Measurements from ENCODE around the gene CDH7. TPM values are rescaled to one million over a fixed set of nuclear protein-coding genes. Genes with fewer than 3 reads are reported as not detected.

Gene CDH7
- total and polyA plus RNA-seq, 2 experiments from 2014 or later = 2.8 to 3.7 TPM

DNA sequence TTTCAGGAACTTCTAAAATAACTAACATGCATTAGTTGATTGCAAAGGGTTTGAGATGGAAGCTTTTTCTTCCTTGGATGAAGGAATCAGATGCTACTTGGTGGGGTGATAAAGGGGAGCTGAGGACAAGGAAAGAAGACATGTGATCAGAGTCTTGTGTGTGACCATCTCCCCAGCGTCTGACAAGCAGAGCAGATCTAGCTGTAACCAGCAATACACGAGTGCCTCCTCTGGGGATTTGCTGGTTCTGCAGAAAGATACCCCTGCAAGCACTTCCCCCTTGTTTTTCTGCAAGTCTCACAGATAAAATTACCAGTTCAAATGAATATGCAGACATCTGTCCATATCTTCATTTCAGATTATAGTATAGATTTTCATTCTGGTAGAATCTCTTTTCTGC, 2.7 kb downstream of the CDH7 start:
- no peaks in the 10 kb centered on the region for H3K9me2 ChIP-seq (replicated peaks; ENCODE audit: insufficient read depth)
- H4K20me1 ChIP-seq (ENCODE audit: insufficient read depth, poor library complexity, severe bottlenecking) = no peaks in the 10 kb centered on the region
- TF ChIP-seq EZH2 (IDR thresholded peaks at IDR 0.05; ENCODE audit: borderline replicate concordance) = no peak
- TF ChIP-seq, protein P1, sequence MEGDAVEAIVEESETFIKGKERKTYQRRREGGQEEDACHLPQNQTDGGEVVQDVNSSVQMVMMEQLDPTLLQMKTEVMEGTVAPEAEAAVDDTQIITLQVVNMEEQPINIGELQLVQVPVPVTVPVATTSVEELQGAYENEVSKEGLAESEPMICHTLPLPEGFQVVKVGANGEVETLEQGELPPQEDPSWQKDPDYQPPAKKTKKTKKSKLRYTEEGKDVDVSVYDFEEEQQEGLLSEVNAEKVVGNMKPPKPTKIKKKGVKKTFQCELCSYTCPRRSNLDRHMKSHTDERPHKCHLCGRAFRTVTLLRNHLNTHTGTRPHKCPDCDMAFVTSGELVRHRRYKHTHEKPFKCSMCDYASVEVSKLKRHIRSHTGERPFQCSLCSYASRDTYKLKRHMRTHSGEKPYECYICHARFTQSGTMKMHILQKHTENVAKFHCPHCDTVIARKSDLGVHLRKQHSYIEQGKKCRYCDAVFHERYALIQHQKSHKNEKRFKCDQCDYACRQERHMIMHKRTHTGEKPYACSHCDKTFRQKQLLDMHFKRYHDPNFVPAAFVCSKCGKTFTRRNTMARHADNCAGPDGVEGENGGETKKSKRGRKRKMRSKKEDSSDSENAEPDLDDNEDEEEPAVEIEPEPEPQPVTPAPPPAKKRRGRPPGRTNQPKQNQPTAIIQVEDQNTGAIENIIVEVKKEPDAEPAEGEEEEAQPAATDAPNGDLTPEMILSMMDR (IDR thresholded peaks at IDR 0.05; ENCODE audit: poor library complexity) = peak; percentile 59
- no peaks in the 10 kb centered on the region for H3K36me3 ChIP-seq (replicated peaks; ENCODE audit: insufficient read depth, low read depth)
- no peak overlapping the region for H3K27ac ChIP-seq
- 2% methylated on average over 2 of the region's 2 CpGs for WGBS (ENCODE audit: low lambda C conversion rate, missing lambda C conversion rate)
- H3K4me3 ChIP-seq = no peak overlapping the region
- peak; percentile 78 for DNase-seq (ENCODE audit: low spot score)
- H3K4me1 ChIP-seq (ENCODE audit: insufficient read depth) = no peaks in the 10 kb centered on the region
- H3K79me2 ChIP-seq = no peaks in the 10 kb centered on the region
- no peaks in the 10 kb centered on the region for H3K9me3 ChIP-seq (ENCODE audit: low read depth)
- no peak overlapping the region for H3K4me2 ChIP-seq
- peaks cover 19% of the 10 kb centered on the region for H3K27me3 ChIP-seq
- no peak overlapping the region for H2AFZ ChIP-seq

DNA sequence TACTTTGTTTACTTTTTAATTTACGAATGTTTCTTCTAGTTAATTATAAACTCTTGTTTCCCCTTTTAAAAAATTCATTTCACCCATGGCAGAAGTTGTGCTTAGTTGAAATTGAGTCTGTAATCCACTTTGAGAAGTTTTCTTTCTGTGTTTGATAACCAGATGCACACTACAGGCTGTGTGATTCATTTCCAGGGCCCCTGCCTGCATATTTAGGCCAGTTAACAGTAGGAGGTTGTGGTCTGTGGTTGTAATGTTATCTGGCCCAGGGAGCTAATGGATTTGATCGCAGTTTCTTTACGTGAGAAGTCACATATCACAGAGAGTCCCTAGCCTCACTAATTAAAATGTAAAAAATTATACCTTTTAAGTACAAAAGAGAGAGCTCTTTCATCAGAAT, 3.3 kb downstream of the CDH7 start:
- H3K9me3 ChIP-seq (ENCODE audit: low read depth) = no peaks in the 10 kb centered on the region
- no peak for DNase-seq (ENCODE audit: low spot score)
- peak overlapping the region; percentile 13 for H3K4me2 ChIP-seq
- H3K4me1 ChIP-seq (ENCODE audit: insufficient read depth) = no peaks in the 10 kb centered on the region
- H2AFZ ChIP-seq = no peak overlapping the region
- TF ChIP-seq, protein P1 (IDR thresholded peaks at IDR 0.05; ENCODE audit: poor library complexity) = no peak
- TF ChIP-seq EZH2phosphoT487 (IDR thresholded peaks at IDR 0.05; ENCODE audit: low read depth, severe bottlenecking, unreplicated experiment) (no peak), EZH2 (IDR thresholded peaks at IDR 0.05; ENCODE audit: borderline replicate concordance) (no peak)
- H3K79me2 ChIP-seq = no peaks in the 10 kb centered on the region
- no peaks in the 10 kb centered on the region for H3K9me2 ChIP-seq (replicated peaks; ENCODE audit: insufficient read depth)
- no peak overlapping the region for H3K27ac ChIP-seq
- H3K4me3 ChIP-seq = no peak overlapping the region
- no peaks in the 10 kb centered on the region for H4K20me1 ChIP-seq (ENCODE audit: insufficient read depth, poor library complexity, severe bottlenecking)
- peaks cover 16% of the 10 kb centered on the region for H3K27me3 ChIP-seq
- WGBS (ENCODE audit: low lambda C conversion rate, missing lambda C conversion rate) = 34% methylated on average over 3 of the region's 3 CpGs
- no peaks in the 10 kb centered on the region for H3K36me3 ChIP-seq (replicated peaks; ENCODE audit: insufficient read depth, low read depth)

GRCh38 chr18:65755616-65756015, 4.8 kb downstream of the CDH7 start:
- no peak overlapping the region for H3K27ac ChIP-seq
- H2AFZ ChIP-seq = no peak overlapping the region
- DNase-seq (ENCODE audit: low spot score) = no peak
- no peak overlapping the region for H3K4me2 ChIP-seq
- no peak overlapping the region for H3K4me3 ChIP-seq
- no peaks in the 10 kb centered on the region for H3K9me2 ChIP-seq (replicated peaks; ENCODE audit: insufficient read depth)
- no peaks in the 10 kb centered on the region for H3K79me2 ChIP-seq
- no peaks in the 10 kb centered on the region for H3K9me3 ChIP-seq (ENCODE audit: low read depth)
- no peaks in the 10 kb centered on the region for H3K36me3 ChIP-seq (replicated peaks; ENCODE audit: insufficient read depth, low read depth)
- no peak for TF ChIP-seq EZH2 (IDR thresholded peaks at IDR 0.05; ENCODE audit: borderline replicate concordance)
- no peak for TF ChIP-seq EZH2phosphoT487 (IDR thresholded peaks at IDR 0.05; ENCODE audit: low read depth, severe bottlenecking, unreplicated experiment)
- TF ChIP-seq, protein P1 (IDR thresholded peaks at IDR 0.05; ENCODE audit: poor library complexity) = no peak
- H4K20me1 ChIP-seq (ENCODE audit: insufficient read depth, poor library complexity, severe bottlenecking) = no peaks in the 10 kb centered on the region
- H3K27me3 ChIP-seq = peaks cover 7% of the 10 kb centered on the region
- no peaks in the 10 kb centered on the region for H3K4me1 ChIP-seq (ENCODE audit: insufficient read depth)

- Histone ChIP-seq H3K36me3 (replicated peaks; ENCODE audit: insufficient read depth, low read depth) (no peaks in the 10 kb centered on the region), H3K9me3 (ENCODE audit: low read depth) (no peaks in the 10 kb centered on the region), H2AFZ (no peak overlapping the region), H3K27me3 (no peaks in the 10 kb centered on the region), H3K4me1 (ENCODE audit: insufficient read depth) (no peaks in the 10 kb centered on the region), H4K20me1 (ENCODE audit: insufficient read depth, poor library complexity, severe bottlenecking) (no peaks in the 10 kb centered on the region), H3K79me2 (no peaks in the 10 kb centered on the region), H3K27ac (no peak overlapping the region), H3K4me2 (no peak overlapping the region), H3K4me3 (no peak overlapping the region), H3K9me2 (replicated peaks; ENCODE audit: insufficient read depth) (no peaks in the 10 kb centered on the region)
- DNase-seq (ENCODE audit: low spot score) = no peak
- TF ChIP-seq EZH2phosphoT487 (IDR thresholded peaks at IDR 0.05; ENCODE audit: low read depth, severe bottlenecking, unreplicated experiment) (no peak), EZH2 (IDR thresholded peaks at IDR 0.05; ENCODE audit: borderline replicate concordance) (no peak)
- TF ChIP-seq, protein P1 (IDR thresholded peaks at IDR 0.05; ENCODE audit: poor library complexity) = no peak
- 88% methylated on average over 1 of the region's 1 CpG for WGBS (ENCODE audit: low lambda C conversion rate, missing lambda C conversion rate)
Measured at GRCh38 chr18:65760457-65760856, 9.6 kb downstream of the CDH7 start.

Data from hepatocyte (in vitro differentiated cells).